T47D (cell line): Measurements from ENCODE around the gene AGL.
"Not testable (repeated sequence)": the region's sequence is repeated elsewhere in the genome, so short reads cannot be mapped to it uniquely, and the experiment has no call there.

Experiments used
- DNase-seq, 2 experiments: peaks; one replicate each; pipeline versions ENCODE4 v3.0.0 to v3.0.0-alpha.2; 2011 to 2012; ENCODE audit warnings: low read depth in 1 of 2, low spot score in 1 of 2
- JUND ChIP-seq: IDR thresholded peaks from 2 replicates; pipeline ENCODE4 v1.6.1; 2012; ENCODE audit warnings: low read depth
- in situ Hi-C: cut with HindIII; loops from 2 replicates; pipeline ENCODE4 v1.10.0; 2016; ENCODE audit warnings: low sequenced_read_pairs, low pct_unique_long_range_greater_than_20kb

Gene AGL

GRCh38 chr1:99858881-99859280 lies 8.7 kb downstream of the AGL start:
- in situ Hi-C loops, result no loop called here
- TF ChIP-seq JUND, result no peak
- no peak for DNase-seq

DNA sequence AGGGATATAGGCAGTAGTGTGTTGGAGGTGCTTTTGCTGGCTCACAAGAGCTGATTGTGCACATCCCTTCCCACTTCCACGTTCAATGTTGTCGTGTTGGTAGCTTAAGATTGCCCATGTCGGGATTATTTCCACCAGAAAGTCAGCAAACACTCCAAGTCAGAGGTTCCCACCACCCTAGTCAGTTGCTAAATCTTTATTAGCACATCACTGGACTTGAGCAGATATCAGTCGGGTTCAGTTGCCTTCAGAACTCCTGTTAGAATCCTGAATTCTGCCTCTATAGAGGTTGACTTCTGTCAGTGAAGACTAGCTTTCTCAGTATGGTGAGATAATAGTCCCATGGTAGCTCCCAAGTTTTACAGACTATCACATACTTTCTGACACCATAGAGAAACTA lies 10.5 kb downstream of the AGL start:
- in situ Hi-C loops, result no loop called here
- DNase-seq, result no peak
- no peak for TF ChIP-seq JUND

DNA sequence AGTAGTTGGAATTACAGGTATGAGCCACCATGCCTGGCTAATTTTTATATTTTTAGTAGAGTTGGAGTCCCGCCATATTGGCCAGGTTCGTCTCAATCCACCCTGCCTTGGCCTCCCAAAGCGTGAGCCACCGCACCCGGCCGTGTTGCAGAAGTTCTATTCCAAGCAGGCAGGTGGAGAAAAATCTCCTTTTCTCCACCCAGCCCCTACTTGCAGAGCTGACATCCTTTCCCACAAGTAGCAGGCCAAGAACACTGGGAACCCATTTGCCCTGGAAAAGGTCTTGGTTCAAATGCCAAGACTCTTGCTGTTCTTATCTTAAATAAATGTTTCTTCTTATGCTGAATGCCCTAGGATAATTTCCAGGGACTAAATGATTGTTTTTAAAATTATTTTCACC lies 17.5 kb downstream of the AGL start:
- in situ Hi-C loops, result no loop called here
- DNase-seq, result no peak
- TF ChIP-seq JUND, result no peak

GRCh38 chr1:99869304-99869703 lies 19.1 kb downstream of the AGL start:
- in situ Hi-C loops, result no loop called here
- TF ChIP-seq JUND, result no peak
- no peak for DNase-seq

GRCh38 chr1:99869723-99870122 lies 19.6 kb downstream of the AGL start:
- no peak for TF ChIP-seq JUND
- DNase-seq, result no peak
- in situ Hi-C loops, result no loop called here

DNA sequence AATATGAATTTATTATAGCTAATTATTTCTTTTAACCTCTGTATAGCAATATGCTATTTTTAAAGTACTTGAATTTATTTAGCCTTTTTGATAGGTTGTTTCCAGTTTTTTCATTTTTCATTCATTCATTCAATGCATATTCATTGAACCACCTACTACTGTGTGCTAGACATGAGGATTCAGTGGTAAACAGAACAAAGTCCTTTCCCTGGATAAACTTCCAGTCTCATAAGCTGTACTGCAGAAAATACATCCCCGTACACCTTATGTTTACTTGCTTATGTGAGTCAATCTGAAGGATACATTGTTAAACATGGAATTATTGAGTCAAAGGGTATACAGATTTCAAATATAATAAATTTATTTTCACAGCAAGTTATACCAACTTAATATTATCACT lies 21.9 kb downstream of the AGL start:
- DNase-seq, result no peak
- in situ Hi-C loops, result no loop called here
- no peak for TF ChIP-seq JUND

GRCh38 chr1:99877568-99877967 lies 27.4 kb downstream of the AGL start:
- no peak for DNase-seq
- TF ChIP-seq JUND, result no peak
- in situ Hi-C loops, result no loop called here

GRCh38 chr1:99886179-99886578 lies 36.0 kb downstream of the AGL start:
- no peak for DNase-seq
- no peak for TF ChIP-seq JUND
- in situ Hi-C loops, result no loop called here

GRCh38 chr1:99886841-99887240 lies 36.7 kb downstream of the AGL start:
- no peak for TF ChIP-seq JUND

DNA sequence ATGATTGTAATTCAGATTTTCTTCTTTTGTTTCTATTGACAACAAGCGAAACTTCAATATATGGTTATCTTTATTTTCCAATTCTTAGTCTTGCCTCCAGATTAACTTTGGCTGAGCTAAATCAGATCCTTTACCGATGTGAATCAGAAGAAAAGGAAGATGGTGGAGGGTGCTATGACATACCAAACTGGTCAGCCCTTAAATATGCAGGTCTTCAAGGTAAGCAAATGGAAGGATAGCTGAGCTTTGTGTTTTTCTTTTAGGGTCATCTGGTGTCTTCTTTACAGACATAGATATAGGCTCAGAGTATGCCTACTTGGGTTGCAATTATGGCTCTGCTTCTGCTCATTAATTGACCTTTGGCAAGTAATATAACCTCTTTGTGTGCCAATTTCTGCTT lies 37.7 kb downstream of the AGL start:
- DNase-seq, result no peak
- in situ Hi-C loops, result no loop called here
- TF ChIP-seq JUND, result no peak

More at GRCh38 chr1:99886841-99887240, 36.7 kb downstream of the AGL start:
- in situ Hi-C loops, result no loop called here
- no peak for DNase-seq

DNA sequence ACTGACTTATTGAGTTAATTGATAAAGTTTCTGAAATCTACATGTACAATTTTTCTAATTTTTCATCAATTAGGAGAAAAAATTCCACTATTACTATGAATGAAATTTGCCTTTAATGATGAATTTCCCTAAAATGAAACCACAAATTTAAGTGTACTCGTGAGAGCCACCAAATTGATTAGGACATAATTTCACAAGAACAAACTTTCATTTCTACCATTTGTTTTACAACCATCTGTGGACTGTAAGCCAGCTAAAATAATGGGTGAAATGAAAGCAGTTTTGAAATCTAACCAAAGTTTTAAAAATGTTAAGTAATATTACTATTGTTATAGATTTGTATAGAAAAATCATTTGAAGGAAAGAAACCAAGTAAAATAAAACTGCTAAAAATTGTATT lies 41.8 kb downstream of the AGL start:
- TF ChIP-seq JUND, result no peak
- in situ Hi-C loops, result no loop called here
- no peak for DNase-seq

- DNase-seq, in situ Hi-C loops: not testable (repeated sequence)
These were observed 53.1 kb downstream of the AGL start for GRCh38 chr1:99903278-99903677.

DNA sequence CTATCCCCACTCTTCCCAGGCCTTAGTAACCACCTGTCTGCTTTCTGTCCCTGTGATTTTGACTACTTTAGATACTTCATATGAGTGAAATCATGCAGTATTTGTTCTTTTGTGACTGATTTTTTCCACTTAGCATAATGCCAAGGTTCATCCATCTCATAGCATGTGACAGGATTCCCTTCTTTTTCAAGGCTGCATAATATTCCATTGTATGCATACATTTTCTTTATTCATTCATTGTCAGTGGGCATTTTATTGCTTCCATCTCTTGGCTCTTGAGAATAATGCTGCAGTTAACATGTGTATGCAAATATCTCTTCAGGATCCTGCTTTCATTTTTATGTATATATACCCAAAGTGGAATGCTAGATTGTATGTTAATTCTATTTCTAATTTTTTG lies 56.4 kb downstream of the AGL start:
- in situ Hi-C loops, result no loop called here
- DNase-seq, result no peak
- TF ChIP-seq JUND, result no peak

DNA sequence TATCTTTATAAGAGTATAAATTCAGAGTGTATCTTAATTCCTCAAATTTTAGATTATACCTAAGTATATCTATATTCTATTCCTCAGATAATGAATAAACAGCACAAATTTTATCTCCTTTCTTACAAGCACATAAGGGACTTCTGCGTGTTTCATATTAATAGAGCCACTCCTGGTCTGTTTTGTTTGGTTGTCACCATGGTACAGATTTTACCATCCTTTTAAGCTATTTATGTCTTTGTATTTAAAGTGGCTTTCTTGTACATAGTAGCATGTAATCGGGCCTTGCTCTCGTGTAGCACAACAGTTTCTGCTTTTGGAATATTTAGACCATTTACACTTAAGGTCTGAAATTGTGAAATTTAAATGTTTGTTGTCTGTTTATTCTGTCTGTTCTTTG lies 67.1 kb downstream of the AGL start:
- no peak for DNase-seq
- TF ChIP-seq JUND, result no peak
- in situ Hi-C loops, result no loop called here

GRCh38 chr1:99919220-99919619 lies 69.1 kb downstream of the AGL start:
- no peak for DNase-seq
- TF ChIP-seq JUND, result no peak
- in situ Hi-C loops, result no loop called here
